ENCODE measurements around the gene RALGAPA2.

Gene RALGAPA2

GRCh38 chr20:20370094-20370575 lies 342.3 kb downstream of the RALGAPA2 start:
- ChIA-PET POLR2A (interaction anchor here (0.8 kb wide), 1 partner anchor 133 kb away, joined by 4 read pairs; no protein-coding TSS in a partner anchor), CTCF (no interaction called here)
- DNase-seq (ENCODE audit: extremely low spot score) = no peak
- no peak for TF ChIP-seq ELF4 (IDR thresholded peaks at IDR 0.05)
- no peak for TF ChIP-seq ZNF384 (IDR thresholded peaks at IDR 0.05)
- TF ChIP-seq FOXA1 (IDR thresholded peaks at IDR 0.05) = no peak
- TF ChIP-seq L3MBTL2 (conservative IDR thresholded peaks at IDR 0.05) = no peak
- no peak for TF ChIP-seq SP1 (IDR thresholded peaks at IDR 0.05)
- TF ChIP-seq TARDBP (IDR thresholded peaks at IDR 0.05) = no peak
- no peak for TF ChIP-seq FOXK2 (IDR thresholded peaks at IDR 0.05)
- TF ChIP-seq HDGF (IDR thresholded peaks at IDR 0.05; ENCODE audit: borderline replicate concordance) = no peak
- no peak for TF ChIP-seq LEF1 (IDR thresholded peaks at IDR 0.05; ENCODE audit: borderline replicate concordance)
- no peak for TF ChIP-seq BHLHE40 (IDR thresholded peaks at IDR 0.05; ENCODE audit: borderline replicate concordance)
- no peak for TF ChIP-seq NFRKB (IDR thresholded peaks at IDR 0.05)
- TF ChIP-seq PKNOX1 (IDR thresholded peaks at IDR 0.05) = no peak
- TF ChIP-seq FOXM1 (IDR thresholded peaks at IDR 0.05; ENCODE audit: borderline replicate concordance) = no peak
- TF ChIP-seq SUZ12 (IDR thresholded peaks at IDR 0.05) = no peak

GRCh38 chr20:20369250-20370093 lies 343.0 kb downstream of the RALGAPA2 start:
- DNase-seq (ENCODE audit: extremely low spot score) = no peak
- CTCF ChIA-PET = no interaction called here
- POLR2A ChIA-PET = interaction anchor here (0.8 to 1.7 kb wide), 2 partner anchors 41 to 133 kb away, joined by 4 read pairs; no protein-coding TSS in a partner anchor
- TF ChIP-seq ARNT (IDR thresholded peaks at IDR 0.05) = no peak
- TF ChIP-seq ELF4 (IDR thresholded peaks at IDR 0.05) = no peak
- no peak for TF ChIP-seq FOXK2 (IDR thresholded peaks at IDR 0.05)
- no peak for TF ChIP-seq NFRKB (IDR thresholded peaks at IDR 0.05)
- TF ChIP-seq PKNOX1 (IDR thresholded peaks at IDR 0.05) = no peak
- TF ChIP-seq CTBP1 (IDR thresholded peaks at IDR 0.05; ENCODE audit: borderline replicate concordance) = no peak
- no peak for TF ChIP-seq L3MBTL2 (conservative IDR thresholded peaks at IDR 0.05)
- TF ChIP-seq HDGF (IDR thresholded peaks at IDR 0.05; ENCODE audit: borderline replicate concordance) = no peak
- TF ChIP-seq ZNF384 (IDR thresholded peaks at IDR 0.05) = no peak
- no peak for TF ChIP-seq FOXM1 (IDR thresholded peaks at IDR 0.05; ENCODE audit: borderline replicate concordance)
- TF ChIP-seq BHLHE40 (IDR thresholded peaks at IDR 0.05; ENCODE audit: borderline replicate concordance) = no peak
- no peak for TF ChIP-seq FOXA1 (IDR thresholded peaks at IDR 0.05)
- TF ChIP-seq LEF1 (IDR thresholded peaks at IDR 0.05; ENCODE audit: borderline replicate concordance) = no peak
- no peak for TF ChIP-seq SUZ12 (IDR thresholded peaks at IDR 0.05)
- no peak for TF ChIP-seq TARDBP (IDR thresholded peaks at IDR 0.05)

- peak; percentile 38 for DNase-seq (ENCODE audit: extremely low spot score)
- CTCF ChIA-PET = no interaction called here
- POLR2A ChIA-PET = interaction anchor here (1.7 kb wide), 1 partner anchor 42 kb away, joined by 4 read pairs; no protein-coding TSS in a partner anchor
- TF ChIP-seq FOXA1 (IDR thresholded peaks at IDR 0.05) (no peak), LEF1 (IDR thresholded peaks at IDR 0.05; ENCODE audit: borderline replicate concordance) (no peak), SP1 (IDR thresholded peaks at IDR 0.05) (no peak), SUZ12 (IDR thresholded peaks at IDR 0.05) (no peak), CTBP1 (IDR thresholded peaks at IDR 0.05; ENCODE audit: borderline replicate concordance) (no peak), L3MBTL2 (conservative IDR thresholded peaks at IDR 0.05) (no peak), ZNF384 (IDR thresholded peaks at IDR 0.05) (no peak), BHLHE40 (IDR thresholded peaks at IDR 0.05; ENCODE audit: borderline replicate concordance) (no peak), ARNT (IDR thresholded peaks at IDR 0.05) (no peak), HDGF (IDR thresholded peaks at IDR 0.05; ENCODE audit: borderline replicate concordance) (no peak), FOXM1 (IDR thresholded peaks at IDR 0.05; ENCODE audit: borderline replicate concordance) (no peak), PKNOX1 (IDR thresholded peaks at IDR 0.05) (no peak), TARDBP (IDR thresholded peaks at IDR 0.05) (no peak), ELF4 (IDR thresholded peaks at IDR 0.05) (no peak), NFRKB (IDR thresholded peaks at IDR 0.05) (no peak), FOXK2 (IDR thresholded peaks at IDR 0.05) (no peak)
Observed at GRCh38 chr20:20368418-20369249, 343.8 kb downstream of the RALGAPA2 start.

GRCh38 chr20:20367575-20368417 lies 344.6 kb downstream of the RALGAPA2 start, which contains the start of gene INSM1:
Gene INSM1, plus strand, starts transcription at chr20:20368104. Its CDS starts 164 bp downstream, at chr20:20368268.
- TF ChIP-seq ARNT (IDR thresholded peaks at IDR 0.05) = no peak
- TF ChIP-seq NFRKB (IDR thresholded peaks at IDR 0.05) = no peak
- peak; percentile 32; the same call in 1 of the 2 replicates for TF ChIP-seq PKNOX1 (IDR thresholded peaks at IDR 0.05)
- peak; percentile 60; the same call in 1 of the 2 replicates for TF ChIP-seq L3MBTL2 (conservative IDR thresholded peaks at IDR 0.05)
- TF ChIP-seq HDGF (IDR thresholded peaks at IDR 0.05; ENCODE audit: borderline replicate concordance) = no peak
- TF ChIP-seq CTBP1 (IDR thresholded peaks at IDR 0.05; ENCODE audit: borderline replicate concordance) = 0 out of 2 replicates have a peak, but pooled peaks have one; percentile 18
- TF ChIP-seq BHLHE40 (IDR thresholded peaks at IDR 0.05; ENCODE audit: borderline replicate concordance) = no peak
- TF ChIP-seq TARDBP (IDR thresholded peaks at IDR 0.05) = no peak
- POLR2A ChIA-PET = interaction anchor here (1.7 kb wide), 1 partner anchor 43 kb away, joined by 4 read pairs; no protein-coding TSS in a partner anchor
- CTCF ChIA-PET = no interaction called here
- peak; percentile 60 for DNase-seq (ENCODE audit: extremely low spot score)
